A549 (cell line): Measurements from ENCODE around the gene SERINC5.

Source experiments
- CEBPB ChIP-seq, 2 experiments: fragments of >200 bp in 1 of 2; sonication (Bioruptor Twin) in 1 of 2; formaldehyde crosslinking in 1 of 2; IDR thresholded peaks; 2 replicates each; pipeline ENCODE4 v1.6.1; 2012 to 2016
- CHD2 ChIP-seq: fragments of 150-350 bp; IDR thresholded peaks from 2 replicates; pipeline ENCODE4 v1.6.1; 2014; ENCODE audit warnings: low read length; ENCODE audit not compliant: partially characterized antibody
- CTCF ChIP-seq: fragments of >200 bp; sonication (Bioruptor Twin); formaldehyde crosslinking; IDR thresholded peaks from 3 replicates; pipeline ENCODE4 v1.5.1; 2016
- EHF ChIP-seq: fragments of 250-450 bp; sonication (Bioruptor Pico); IDR thresholded peaks from 2 replicates; pipeline ENCODE4 v1.5.0; 2020; ENCODE audit warnings: mild to moderate bottlenecking
- FOSL2 ChIP-seq, 2 experiments: fragments of 450-650 bp in 1 of 2; fragments of >200 bp in 1 of 2; sonication (Bioruptor Twin) in 1 of 2; formaldehyde crosslinking; IDR thresholded peaks; 2 replicates each; pipeline versions ENCODE4 v1.5.0 to v1.6.1; 2016 to 2020; ENCODE audit warnings: mild to moderate bottlenecking in 1 of 2, moderate library complexity in 1 of 2
- JUNB ChIP-seq: fragments of >200 bp; sonication (Bioruptor Twin); formaldehyde crosslinking; IDR thresholded peaks from 2 replicates; pipeline ENCODE4 v1.6.1; 2016
- MAX ChIP-seq: IDR thresholded peaks from 2 replicates; pipeline ENCODE4 v1.6.1; 2012
- NFE2L2 ChIP-seq: fragments of 150-350 bp; conservative IDR thresholded peaks from 2 replicates; pipeline ENCODE4 v1.6.1; 2014; ENCODE audit warnings: low read length
- PHF8 ChIP-seq: fragments of 200-600 bp; sonication (generic); IDR thresholded peaks from 2 replicates; pipeline ENCODE4 v1.6.1; 2016; ENCODE audit warnings: low read depth, mild to moderate bottlenecking, antibody characterized with exemption, moderate library complexity, borderline replicate concordance
- POLR2A ChIP-seq: IDR thresholded peaks from 2 replicates; pipeline ENCODE4 v1.6.1; 2012; ENCODE audit warnings: mild to moderate bottlenecking, low read length
- RAD21 ChIP-seq, 2 experiments: fragments of >200 bp in 1 of 2; sonication (Bioruptor Twin) in 1 of 2; formaldehyde crosslinking in 1 of 2; IDR thresholded peaks in 1 of 2; conservative IDR thresholded peaks in 1 of 2; 2 replicates in 1 of 2; 3 replicates in 1 of 2; pipeline ENCODE4 v1.6.1; 2012 to 2018; ENCODE audit warnings: inconsistent platforms in 1 of 2
- RCOR1 ChIP-seq: fragments of 150-350 bp; IDR thresholded peaks from 2 replicates; pipeline ENCODE4 v1.6.1; 2014; ENCODE audit warnings: antibody characterized with exemption, low read length, low read depth
- RNF2 ChIP-seq: fragments of 200-600 bp; sonication (generic); IDR thresholded peaks from 2 replicates; pipeline ENCODE4 v1.6.1; 2016; ENCODE audit warnings: low read depth, mild to moderate bottlenecking, antibody characterized with exemption, moderate library complexity, borderline replicate concordance
- TF ChIP-seq, protein P1 (sequence below): fragments of 450-650 bp; IDR thresholded peaks from 2 replicates; pipeline ENCODE4 v1.6.1; 2014; ENCODE audit warnings: antibody characterized with exemption

DNA sequence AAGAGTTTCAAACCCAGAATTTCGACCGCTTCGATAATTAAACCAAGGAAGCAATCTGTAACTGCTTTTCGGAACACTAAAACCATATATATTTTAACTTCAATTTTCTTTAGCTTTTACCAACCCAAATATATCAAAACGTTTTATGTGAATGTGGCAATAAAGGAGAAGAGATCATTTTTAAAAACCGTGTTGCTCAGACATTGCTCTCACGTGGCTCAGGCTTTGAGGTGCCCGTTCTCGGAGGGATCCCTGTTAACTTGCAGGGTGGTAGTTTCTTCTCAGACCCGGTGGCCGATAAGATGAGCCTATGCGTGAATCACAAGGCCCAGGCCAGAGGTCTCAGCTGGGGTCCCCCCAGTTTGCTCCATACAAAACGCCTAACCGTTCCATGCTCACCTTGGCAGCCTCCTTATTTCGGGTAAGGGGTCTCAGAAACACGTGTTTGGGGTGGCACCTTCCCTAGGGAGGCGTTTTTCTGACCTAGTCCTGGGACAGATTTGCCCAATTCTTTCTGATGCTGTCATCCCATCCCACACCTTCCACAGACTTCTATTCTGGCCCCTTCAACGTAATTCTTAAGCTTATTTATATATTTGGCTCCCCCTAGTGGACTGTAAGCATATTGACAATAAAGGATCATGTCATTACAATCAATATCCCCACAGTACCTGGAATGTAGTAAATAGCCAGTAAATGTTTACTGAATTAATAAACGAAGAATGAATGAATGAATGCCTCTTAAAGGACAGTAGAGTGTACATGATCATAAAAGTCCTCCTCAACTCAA is 172.6 kb downstream of the SERINC5 start:
- TF ChIP-seq CHD2 (no peak), JUNB (no peak), POLR2A (no peak), RNF2 (no peak), RAD21 (conservative IDR thresholded peaks at IDR 0.05 in 1 of 2, IDR thresholded peaks at IDR 0.05 in 1 of 2) (peak; percentile 67 to 72), CEBPB (IDR thresholded peaks at IDR 0.05) (no peak), CTCF (peak; percentile 73), FOSL2 (IDR thresholded peaks at IDR 0.05) (no peak), FOSL2 (CRISPR knock-in tag; IDR thresholded peaks at IDR 0.05) (no peak), PHF8 (no peak), EHF (CRISPR knock-in tag) (no peak), NFE2L2 (no peak), MAX (peak; percentile 25; the same call in 1 of the 2 replicates), RCOR1 (no peak)
- TF ChIP-seq, protein P1, sequence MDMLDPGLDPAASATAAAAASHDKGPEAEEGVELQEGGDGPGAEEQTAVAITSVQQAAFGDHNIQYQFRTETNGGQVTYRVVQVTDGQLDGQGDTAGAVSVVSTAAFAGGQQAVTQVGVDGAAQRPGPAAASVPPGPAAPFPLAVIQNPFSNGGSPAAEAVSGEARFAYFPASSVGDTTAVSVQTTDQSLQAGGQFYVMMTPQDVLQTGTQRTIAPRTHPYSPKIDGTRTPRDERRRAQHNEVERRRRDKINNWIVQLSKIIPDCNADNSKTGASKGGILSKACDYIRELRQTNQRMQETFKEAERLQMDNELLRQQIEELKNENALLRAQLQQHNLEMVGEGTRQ: no peak
